HG03196 (cell line): ENCODE results near the gene REXO4.
"Not testable (repeated sequence)": the region's sequence is repeated elsewhere in the genome, so short reads cannot be mapped to it uniquely, and the experiment has no call there.

Experiments
- ATAC-seq: cut with Tn5 transposase; IDR thresholded peaks from one replicate; pipeline ENCODE4 v1.9.1; 2021; ENCODE audit not compliant: unreplicated experiment

Gene REXO4

DNA sequence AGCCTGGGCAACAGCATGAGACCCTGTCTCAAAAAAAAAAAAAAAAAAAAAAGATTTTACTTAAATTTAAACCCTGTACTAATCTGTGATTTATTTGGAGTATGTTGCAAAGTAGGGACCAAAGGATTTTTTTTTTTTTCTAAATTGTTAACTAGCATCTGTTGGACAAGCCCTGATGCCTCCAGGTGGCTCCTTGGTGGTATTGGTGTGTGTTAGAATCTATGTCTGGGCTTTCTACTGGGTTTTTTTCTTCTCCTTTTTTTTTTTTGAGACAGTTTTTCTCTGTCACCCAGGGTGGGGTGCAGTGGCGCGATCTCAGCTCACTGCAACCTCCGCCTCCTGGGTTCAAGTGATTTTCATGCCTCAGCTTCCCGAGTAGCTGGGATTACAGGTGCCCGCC, 34.1 kb upstream of the REXO4 start:
- ATAC-seq = not testable (repeated sequence)

DNA sequence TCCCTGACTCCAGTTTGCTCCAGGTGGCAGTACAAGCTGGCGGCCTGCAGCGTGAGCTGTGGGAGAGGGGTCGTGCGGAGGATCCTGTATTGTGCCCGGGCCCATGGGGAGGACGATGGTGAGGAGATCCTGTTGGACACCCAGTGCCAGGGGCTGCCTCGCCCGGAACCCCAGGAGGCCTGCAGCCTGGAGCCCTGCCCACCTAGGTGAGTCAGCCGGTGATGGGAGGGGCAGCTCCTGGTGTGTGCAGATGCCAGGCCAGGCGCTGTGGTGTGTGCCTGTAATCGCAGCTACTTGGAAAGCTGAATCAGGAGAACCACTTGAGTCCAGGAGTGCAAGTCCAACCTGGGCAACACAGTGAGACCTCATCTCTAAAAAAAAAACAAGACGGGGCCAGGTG, 31.9 kb upstream of the REXO4 start:
- no peak for ATAC-seq

DNA sequence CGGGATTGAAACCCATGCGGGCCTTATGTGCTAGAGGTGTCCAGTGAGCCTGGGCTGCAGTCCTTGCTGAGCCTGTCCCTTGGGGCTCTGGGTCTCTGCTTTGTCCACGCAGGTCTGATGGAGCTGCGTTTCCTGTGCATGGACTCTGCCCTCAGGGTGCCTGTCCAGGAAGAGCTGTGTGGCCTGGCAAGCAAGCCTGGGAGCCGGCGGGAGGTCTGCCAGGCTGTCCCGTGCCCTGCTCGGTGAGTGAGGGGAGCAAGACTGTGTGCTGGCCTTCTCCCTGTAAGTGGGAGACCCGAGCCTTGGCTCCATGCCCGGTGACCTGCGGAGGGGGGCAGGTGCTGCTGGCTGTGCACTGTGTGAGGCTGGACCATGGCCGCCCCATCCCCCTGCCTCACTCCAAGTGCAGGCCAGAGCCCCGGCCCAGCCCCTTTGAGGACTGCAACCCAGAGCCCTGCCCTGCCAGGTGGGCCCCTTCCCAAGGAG, 30.7 kb upstream of the REXO4 start:
- no peak for ATAC-seq

DNA sequence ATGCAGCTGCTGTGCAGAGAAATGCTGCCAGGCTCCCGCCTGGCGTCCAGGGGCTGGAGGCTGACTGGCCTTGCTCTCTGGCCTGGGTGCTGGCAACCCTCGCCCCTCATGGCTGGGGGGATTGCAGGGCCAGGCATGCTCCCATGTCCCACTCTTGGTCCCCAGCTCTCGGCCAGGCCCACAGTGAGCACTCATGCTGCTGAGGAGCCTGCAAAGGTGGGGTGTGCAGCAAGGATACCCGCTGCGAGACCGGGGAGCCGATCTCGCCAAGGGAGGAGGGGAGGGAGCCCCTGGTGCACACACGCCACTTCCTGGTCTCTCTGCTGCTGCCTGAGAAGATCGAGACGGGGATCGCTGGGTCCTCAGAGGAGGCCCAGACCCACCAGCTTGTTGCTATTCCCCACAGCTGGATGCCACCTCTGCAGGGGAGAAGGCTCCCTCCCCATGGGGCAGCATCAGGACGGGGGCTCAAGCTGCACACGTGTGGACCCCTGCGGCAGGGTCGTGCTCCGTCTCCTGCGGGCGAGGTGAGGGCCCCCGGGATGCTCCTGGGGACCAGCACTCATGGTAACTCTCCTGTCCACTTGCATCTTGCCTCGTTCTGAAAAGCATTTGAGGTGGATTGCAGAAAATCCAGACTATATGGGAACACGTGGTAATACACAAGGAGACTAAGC, 27.6 kb upstream of the REXO4 start:
- ATAC-seq = no peak

DNA sequence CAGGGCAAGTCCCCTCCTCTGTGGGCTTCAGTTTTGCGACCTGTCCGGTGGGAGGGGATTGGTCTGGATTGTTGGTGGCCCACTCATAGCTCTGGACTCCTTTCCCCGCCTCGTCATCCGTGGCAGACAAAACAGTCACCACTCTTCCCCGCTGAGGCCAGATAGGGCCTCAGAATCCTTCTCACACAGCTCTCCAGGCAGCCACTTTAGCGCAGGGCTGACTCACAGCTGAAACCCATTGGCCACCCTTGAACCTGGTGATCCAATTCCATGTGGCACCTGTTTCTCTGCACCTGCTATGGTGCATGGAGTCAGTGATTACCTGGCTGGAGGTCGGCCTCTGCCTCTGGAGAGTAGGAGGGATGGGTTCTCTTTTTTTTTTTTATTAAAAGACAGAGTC, 26.2 kb upstream of the REXO4 start:
- ATAC-seq = no peak

DNA sequence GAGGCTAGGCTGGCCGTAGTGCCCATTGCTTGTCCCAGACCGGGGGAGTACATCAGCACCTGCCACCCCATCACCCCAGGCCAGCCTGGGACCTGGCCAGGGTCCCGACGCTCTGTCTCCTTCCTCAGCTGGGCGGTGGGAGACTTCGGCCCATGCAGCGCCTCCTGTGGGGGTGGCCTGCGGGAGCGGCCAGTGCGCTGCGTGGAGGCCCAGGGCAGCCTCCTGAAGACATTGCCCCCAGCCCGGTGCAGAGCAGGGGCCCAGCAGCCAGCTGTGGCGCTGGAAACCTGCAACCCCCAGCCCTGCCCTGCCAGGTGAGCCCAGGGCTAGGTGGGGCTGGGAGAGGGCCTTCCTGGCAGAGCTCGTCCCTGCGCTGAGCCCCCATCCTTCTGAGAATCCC, 25.4 kb upstream of the REXO4 start:
- ATAC-seq = no peak

DNA sequence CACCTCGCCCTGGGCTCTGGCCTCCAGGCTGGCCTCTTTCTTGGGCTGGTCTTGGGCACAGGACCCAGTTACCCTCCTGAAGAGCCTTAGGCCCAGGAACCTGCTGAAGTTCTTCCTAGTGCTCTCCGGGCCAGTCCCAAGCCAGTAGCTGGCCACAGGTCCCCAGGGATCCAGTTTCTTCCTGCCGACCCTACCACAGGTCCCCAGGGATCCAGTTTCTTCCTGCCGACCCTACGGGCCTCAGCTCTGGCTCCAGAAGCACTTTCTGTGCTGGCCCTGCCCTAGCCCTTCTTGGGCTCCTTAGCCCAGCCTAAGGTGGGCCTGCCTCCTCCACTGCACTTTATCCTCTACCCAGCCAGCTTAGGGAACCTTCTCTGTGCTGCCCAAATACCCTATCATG, 23.8 kb upstream of the REXO4 start:
- no peak for ATAC-seq

DNA sequence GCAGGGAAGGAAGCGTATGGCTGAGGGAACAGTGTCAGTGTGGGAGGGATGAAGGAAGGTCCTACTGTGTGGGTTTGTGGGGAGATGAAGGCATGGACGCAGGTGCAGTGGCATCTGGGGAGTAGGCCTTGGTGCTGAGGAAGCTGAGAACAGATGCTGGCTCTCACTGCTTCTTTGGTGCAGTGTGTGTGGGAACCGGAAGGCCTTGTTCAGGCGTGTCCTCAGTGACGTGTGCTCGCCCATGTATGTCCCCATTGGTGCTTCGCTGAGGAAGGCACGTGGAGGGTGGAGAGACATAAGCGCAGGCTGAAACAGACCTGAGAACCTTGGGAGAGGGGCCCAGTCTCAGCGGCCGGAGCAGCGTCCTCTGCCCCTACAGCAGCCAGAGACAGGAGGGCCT, 23.1 kb upstream of the REXO4 start:
- peak; percentile 47 for ATAC-seq

DNA sequence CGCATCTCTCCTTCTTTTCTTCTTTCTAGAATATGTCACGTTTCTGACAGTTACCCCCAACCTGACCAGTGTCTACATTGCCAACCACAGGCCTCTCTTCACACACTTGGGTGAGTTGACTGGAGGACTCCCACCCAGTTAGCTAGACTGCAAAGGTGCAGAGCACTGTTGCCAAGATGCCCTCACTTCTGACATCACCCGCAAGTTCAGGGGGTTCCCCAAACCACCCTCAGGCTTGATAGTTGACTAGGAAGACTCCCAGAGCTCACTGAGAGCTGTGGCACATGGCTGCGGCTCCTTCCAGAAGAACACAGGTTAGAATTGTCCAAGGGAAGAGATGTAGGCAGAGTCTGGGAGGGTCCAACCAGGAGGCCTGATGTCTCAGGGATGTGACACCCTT, 21.5 kb upstream of the REXO4 start:
- no peak for ATAC-seq

DNA sequence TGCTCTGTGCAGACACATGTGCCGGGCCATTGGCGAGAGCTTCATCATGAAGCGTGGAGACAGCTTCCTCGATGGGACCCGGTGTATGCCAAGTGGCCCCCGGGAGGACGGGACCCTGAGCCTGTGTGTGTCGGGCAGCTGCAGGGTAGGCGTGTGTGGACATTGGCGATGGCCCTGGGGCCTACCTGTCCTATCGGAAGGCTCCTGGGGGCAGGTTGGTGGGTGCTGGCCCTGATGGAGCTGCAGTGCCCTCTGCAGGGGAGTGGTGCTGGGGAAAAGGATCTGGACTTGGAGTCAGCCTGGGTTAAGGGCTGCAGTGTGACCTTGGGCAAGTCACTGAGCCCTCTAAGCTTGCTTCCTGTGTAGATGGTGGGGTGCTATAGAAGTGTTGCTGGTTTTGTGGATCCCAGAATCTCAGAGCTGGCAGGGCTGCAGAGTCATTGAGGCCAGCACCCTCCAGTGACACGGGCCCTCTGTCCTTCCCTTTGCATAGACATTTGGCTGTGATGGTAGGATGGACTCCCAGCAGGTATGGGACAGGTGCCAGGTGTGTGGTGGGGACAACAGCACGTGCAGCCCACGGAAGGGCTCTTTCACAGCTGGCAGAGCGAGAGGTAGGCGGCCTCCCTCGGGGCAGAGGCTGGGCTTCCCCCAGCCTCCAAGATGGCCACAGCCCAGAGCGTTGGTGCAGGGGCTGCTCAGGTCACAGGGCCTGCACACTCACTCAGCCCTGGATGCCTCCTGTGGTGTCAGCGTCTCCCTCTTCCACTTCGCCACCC, 20.1 kb upstream of the REXO4 start:
- no peak for ATAC-seq

DNA sequence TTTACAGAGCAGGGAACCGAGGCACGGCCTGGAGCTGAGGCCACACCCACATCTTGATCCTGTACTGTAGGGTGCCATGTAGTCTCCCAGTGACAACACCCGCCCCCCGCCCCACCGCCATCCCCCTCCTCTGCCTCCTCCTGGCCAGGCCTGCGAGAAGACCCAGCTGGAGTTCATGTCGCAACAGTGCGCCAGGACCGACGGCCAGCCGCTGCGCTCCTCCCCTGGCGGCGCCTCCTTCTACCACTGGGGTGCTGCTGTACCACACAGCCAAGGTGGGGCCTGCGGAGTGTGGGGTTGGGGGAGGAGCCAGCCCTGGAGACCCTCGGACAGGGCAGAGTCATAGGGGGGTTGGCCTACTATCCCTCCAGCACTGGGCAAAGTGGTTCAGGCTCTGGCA, 18.9 kb upstream of the REXO4 start:
- ATAC-seq = no peak

DNA sequence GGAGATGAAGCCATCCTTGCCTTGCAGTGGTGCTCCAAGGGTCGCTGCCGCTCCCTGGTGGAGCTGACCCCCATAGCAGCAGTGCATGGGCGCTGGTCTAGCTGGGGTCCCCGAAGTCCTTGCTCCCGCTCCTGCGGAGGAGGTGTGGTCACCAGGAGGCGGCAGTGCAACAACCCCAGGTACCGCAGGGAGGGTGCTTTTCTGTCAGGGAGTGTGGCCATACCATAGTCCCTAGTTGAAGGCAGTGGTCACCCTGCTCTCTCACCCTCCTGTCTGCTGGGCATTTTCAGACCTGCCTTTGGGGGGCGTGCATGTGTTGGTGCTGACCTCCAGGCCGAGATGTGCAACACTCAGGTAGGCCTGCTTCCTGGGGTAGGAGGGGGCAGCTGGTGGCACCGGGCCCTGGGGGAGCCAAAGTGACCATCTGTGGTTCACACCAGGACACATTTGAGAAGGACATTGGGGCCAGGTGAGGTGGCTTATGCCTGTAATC, 15.6 kb upstream of the REXO4 start:
- no peak for ATAC-seq

DNA sequence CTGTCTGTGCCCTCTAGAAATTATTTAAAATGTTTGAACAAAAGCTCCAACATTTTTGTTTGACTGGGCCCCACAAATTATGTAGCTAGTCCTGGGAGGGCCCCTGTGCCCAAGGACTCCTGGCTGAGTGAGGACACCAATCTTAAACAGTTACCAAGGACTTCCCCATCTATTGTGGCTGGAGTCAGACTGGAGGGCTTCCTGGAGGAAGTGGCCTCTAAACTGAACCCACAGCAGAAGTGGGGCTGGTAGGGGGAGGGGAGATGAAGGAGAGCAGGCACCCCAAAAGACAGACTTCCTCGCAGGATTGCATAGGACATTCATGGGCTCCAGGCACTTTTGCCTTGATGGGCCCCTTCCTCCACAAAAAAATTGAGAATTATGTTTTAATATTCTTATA, 12.4 kb upstream of the REXO4 start:
- no peak for ATAC-seq

DNA sequence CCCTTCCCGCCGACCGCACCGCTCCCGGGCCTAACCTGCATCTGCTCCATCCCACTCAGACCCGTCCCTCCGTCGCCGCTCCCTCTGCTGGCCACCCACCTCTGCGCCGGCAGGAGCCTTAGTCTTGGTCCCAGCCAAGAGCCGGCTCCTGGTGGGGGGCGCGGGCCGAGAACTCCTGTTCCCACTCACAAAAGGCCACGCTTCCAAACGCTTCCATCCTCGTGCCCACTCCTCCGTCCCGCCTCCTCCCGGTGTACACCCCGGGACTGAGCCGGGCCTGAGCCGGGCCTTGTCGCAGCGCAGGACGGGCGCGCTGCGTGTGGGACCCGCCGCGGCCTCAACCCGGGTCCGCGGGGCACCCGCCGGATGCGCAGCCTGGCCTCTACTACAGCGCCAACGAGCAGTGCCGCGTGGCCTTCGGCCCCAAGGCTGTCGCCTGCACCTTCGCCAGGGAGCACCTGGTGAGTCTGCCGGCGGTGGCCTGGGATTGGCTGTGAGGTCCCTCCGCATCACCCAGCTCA, 11.9 kb upstream of the REXO4 start:
- ATAC-seq = no peak

DNA sequence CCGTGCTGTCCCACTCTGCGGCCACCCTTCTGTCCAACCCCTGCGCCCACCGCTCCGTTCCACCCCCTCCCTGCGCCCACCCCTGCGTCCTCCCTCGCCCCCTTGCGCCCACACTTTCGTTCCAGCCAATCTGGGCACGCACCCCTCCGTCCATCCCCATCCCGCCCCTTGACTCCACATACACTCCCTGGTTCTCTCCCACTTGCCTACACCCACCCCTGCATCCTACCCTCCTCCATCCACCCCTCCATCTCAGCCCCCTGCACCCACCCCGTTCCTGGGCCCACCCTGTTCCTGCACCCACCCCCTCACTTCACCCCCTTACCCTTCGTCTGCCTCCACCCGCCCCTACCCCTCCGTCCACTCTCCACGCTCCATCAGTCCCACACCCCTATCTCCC, 11.4 kb upstream of the REXO4 start:
- no peak for ATAC-seq

DNA sequence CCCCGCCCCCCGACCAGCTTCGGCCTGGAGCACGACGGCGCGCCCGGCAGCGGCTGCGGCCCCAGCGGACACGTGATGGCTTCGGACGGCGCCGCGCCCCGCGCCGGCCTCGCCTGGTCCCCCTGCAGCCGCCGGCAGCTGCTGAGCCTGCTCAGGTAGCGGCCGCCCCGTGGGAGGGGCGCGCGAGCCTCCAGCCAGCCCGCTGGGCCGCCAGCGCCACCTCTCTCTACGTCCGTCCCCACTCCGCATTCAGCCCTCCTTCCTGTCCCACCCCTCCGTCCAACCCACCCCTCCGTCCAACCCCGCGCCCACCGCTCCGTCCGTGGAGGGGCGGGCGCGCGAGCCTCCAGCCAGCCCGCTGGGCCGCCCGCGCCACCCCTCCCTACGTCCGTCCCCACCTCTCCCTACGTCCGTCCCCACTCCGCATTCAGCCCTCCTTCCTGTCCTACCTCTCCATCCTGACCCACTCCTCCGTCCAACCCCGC, 10.8 kb upstream of the REXO4 start:
- ATAC-seq = no peak

DNA sequence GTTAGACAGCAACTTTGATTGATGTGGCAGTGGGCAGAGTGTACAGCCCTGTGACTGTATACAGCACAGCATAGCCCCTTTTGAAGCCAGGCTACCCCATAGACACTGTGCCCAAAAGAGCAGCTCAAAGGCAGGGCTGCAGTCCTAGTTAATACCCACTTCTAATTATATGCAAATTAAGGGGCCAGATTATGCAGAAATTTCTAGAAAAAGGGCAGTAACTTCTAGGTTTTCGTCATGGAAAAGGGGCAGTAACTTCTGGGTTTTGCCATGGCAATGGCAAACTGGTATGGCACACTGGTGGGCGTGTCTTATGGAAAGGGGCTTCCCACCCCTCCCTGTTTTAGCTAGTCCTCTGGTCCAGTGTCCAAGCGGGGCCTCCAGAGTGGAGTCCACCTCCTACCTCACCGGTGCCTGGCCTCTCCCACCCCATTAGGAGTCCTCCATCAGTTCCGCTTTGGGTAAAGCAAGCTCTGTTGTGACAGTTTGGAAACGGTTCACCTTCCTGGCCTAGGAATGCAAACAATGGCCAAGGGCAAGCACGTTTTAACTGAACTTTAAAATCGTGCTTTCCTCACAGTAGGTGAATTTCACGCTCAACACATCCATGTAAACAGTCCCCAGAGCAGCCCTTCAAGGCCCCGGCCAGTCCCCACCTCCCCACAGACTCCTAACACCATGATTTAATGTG, 10.0 kb upstream of the REXO4 start:
- no peak for ATAC-seq

DNA sequence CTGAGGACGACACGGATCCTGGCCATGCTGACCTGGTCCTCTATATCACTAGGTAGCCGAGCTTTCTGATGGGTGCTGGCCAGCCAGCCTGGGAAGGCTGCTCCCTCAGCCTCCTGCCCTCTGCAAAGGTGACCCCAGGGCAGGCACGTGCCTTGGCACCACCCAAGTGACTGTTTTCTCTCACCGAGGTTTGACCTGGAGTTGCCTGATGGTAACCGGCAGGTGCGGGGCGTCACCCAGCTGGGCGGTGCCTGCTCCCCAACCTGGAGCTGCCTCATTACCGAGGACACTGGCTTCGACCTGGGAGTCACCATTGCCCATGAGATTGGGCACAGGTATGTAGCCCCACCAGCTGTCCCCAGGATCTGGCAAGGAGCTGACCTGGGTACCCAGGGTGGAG, 8.2 kb upstream of the REXO4 start:
- ATAC-seq = no peak

DNA sequence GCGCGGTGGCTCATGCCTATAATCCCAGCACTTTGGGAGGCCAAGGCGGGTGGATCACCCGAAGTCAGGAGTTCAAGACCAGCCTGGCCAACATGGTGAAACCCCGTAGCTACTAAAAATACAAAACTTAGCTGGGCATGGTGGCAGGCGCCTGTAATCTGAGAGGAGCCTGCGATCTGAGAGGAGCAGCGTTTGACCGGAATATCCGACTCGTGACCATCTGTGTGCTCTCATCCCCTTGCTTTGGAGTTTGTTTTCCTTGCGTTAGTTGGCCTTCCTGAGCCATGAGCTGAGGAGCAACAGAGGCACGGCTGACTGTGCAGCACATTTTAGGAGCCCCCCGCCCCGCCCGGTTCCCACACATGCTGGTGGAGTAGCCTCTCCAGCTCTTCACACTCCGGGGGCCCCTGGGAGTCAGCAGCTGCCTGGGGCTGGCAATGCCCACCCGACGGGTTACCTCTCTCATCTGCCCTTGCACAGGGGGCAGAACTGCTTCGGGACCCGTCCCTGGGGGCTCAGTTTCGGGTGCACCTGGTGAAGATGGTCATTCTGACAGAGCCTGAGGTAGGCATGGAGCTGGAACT, 7.3 kb upstream of the REXO4 start:
- no peak for ATAC-seq

DNA sequence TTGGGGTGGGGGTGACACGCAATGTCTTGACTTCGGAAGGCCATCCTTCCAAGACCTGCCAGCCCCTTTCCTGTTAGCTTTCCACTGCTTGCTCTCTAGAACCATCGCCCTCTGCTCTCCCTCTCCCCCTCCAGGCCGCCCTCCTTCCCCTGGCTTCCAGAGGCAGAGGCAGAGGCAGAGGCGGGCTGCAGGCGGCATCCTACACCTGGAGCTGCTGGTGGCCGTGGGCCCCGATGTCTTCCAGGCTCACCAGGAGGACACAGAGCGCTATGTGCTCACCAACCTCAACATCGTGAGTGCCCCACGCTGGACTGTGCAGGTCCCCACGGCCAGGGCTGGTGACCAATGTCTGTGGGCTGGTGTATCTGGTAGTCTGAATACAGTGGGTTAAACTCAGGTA, 6.4 kb upstream of the REXO4 start:
- no peak for ATAC-seq

DNA sequence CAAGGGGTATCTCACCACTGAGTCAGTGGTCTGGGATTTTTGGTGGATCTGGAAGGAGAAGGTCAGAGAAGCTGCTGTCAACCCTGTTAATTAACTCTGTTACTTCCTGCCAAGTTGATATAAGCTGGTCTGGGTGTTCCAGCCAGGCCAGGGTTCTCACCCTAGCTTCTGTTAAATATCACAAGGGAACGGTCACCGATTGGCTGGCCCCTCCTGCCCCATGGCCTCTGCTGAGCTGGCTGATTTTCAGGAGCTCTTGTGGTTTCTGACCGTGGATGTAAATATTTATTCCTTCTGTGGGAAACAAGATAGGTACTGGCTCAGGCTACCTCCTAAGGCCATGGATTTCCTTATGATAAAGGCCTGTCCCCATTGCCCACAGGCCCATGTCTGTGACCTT, 5.4 kb upstream of the REXO4 start:
- ATAC-seq = no peak
